Pancreas (tissue), 10 donors: Measurements from ENCODE around the gene OR6V1. TPM values are rescaled to one million over a fixed set of nuclear protein-coding genes. Genes with fewer than 3 reads are reported as not detected.

ENCODE experiments used
- ATAC-seq, 4 donors: fragments of 200-7000 bp; cut with Tn5 transposase; one replicate each; pipeline versions ENCODE4 v1.8.0 to v1.9.1; 2020; ENCODE audit warnings: mild to moderate bottlenecking in 4 of 4, moderate library complexity in 4 of 4
- DNase-seq, 6 donors: peaks; one replicate each; pipeline ENCODE4 v3.0.0-alpha.2; 2020
- FAIRE-seq: peaks from 2 replicates; lab custom pipeline; 2012; peaks lifted over from hg19 to GRCh38; lab: Jason Lieb, UNC
- H3K27ac ChIP-seq, 4 donors: fragments of 200-600 bp; sonication (generic); 1 replicate in 3 of 4; 2 replicates in 1 of 4; pipeline versions ENCODE4 v1.5.0 to v1.8.0; 2020
- H3K27me3 ChIP-seq, 4 donors: fragments of 200-600 bp; one replicate each; pipeline ENCODE4 v1.8.0; 2021
- H3K36me3 ChIP-seq, 3 donors: fragments of 200-600 bp; sonication (generic) in 1 of 3; one replicate each; pipeline versions ENCODE4 v1.5.0 to v1.8.0; 2020 to 2021
- H3K4me1 ChIP-seq, 3 donors: fragments of 200-600 bp; one replicate each; pipeline ENCODE4 v1.8.0; 2021
- H3K4me3 ChIP-seq, 4 donors: fragments of 200-600 bp; sonication (generic) in 2 of 4; one replicate each; pipeline versions ENCODE4 v1.5.0 to v1.8.0; 2020 to 2021
- H3K9me3 ChIP-seq, 4 donors: fragments of 200-600 bp; one replicate each; pipeline ENCODE4 v1.8.0; 2021
- CTCF ChIP-seq, 4 donors: fragments of 200-600 bp; sonication (generic) in 3 of 4; IDR thresholded peaks; one replicate each; pipeline versions ENCODE4 v1.5.0 to v1.8.0; 2021; ENCODE audit warnings: antibody characterized with exemption in 4 of 4
- WGBS, 2 donors: extraction: QIAGEN DNeasy Blood & Tissue Kit; methylation state at CpG; one replicate each; pipeline ENCODE4 v1.1.7; 2013; 5-methylcytosine and 5-hydroxymethylcytosine counted together
- intact Hi-C, 3 donors: fragments of 100-400 bp; cut with DNase I; formaldehyde crosslinking; loops; one replicate each; pipeline versions ENCODE4 v1.11.1 to v1.14.2; 2022
- polyA plus RNA-seq, 2 donors: library from polyadenylated mRNA; stranded (reverse); fragments of 200-250 nt; gene quantifications; one replicate each; pipeline ENCODE4 v1.2.3, GENCODE V29; 2013
- total RNA-seq, 6 donors: library from RNA; stranded (reverse); fragmentation: NEBNext Ultra II Directional in 4 of 6; extraction: Animal tissue kit (Norgen Biotek cat#: 25700) in 4 of 6; gene quantifications; one replicate each; pipeline versions ENCODE4 v1.2.1 to v1.2.4, GENCODE V29; 2021 to 2023
- donor health status: healthy with polysubstance abuse.
- donor health status: DM: no; HTN: no; CAD: no; lungs with moderate emphysema.
- donor health status: DM: no; HTN: no; CAD: no.
- donor health status: control.
- donor health status: control.
- donor health status: Bipolar disorder and iron deficiency.
- donor health status: DM: yes; HTN: yes; CAD: no.
- donor health status: DM: no; HTN: no; CAD: no.
- donor health status: DM: no; HTN: no; CAD: no.
- donor health status: DM: yes; HTN: yes; CAD: no.

Gene OR6V1
- not detected for total RNA-seq
- not detected for polyA plus RNA-seq

- Histone ChIP-seq H3K36me3 (no peaks in the 10 kb centered on the region), H3K4me1 (no peaks in the 10 kb centered on the region), H3K4me3 (no peak within 1 kb of the TSS), H3K27ac (no peak within 1 kb of the TSS), H3K27me3 (no peaks in the 10 kb centered on the region), H3K9me3 (no peaks in the 10 kb centered on the region)
- 81 to 85% methylated on average over 4 of the region's 4 CpGs for WGBS, 2 donors
- no peak for FAIRE-seq
- intact Hi-C loops, result no loop called here
- TF ChIP-seq CTCF (IDR thresholded peaks at IDR 0.05), result no peak
- no peak for DNase-seq
- ATAC-seq, result no peak
Observed at GRCh38 chr7:143052041-143052440, at the start of gene OR6V1. Gene OR6V1, plus strand, starts transcription at chr7:143052341. Its CDS starts 0 bp downstream, at chr7:143052341.

GRCh38 chr7:143002898-143003297 lies 49.2 kb upstream of the OR6V1 start:
- H3K36me3 ChIP-seq, result no peaks in the 10 kb centered on the region
- 40 to 41% methylated on average over 5 of the region's 5 CpGs for WGBS, 2 donors
- H3K27ac ChIP-seq, result no peak overlapping the region
- no peak for FAIRE-seq
- ATAC-seq, result peak; percentile 72 to 87 (median 80)
- peak in 4 of 6 donors; percentile 37 to 57 (median 46) for DNase-seq
- no peaks in the 10 kb centered on the region for H3K4me1 ChIP-seq
- no peaks in the 10 kb centered on the region for H3K27me3 ChIP-seq
- H3K4me3 ChIP-seq, result peak overlapping the region in 2 of 4 donors; percentile 19 to 31
- H3K9me3 ChIP-seq, result no peaks in the 10 kb centered on the region
- intact Hi-C loops, result loop anchor here in 2 of 3 donors (5.0 to 10.0 kb wide), 2 partner anchors 126 to 128 kb away; no protein-coding TSS in a partner anchor
- TF ChIP-seq CTCF (IDR thresholded peaks at IDR 0.05), result no peak

- intact Hi-C loops, result loop anchor here in 2 of 3 donors (5.0 to 10.0 kb wide), 2 partner anchors 126 to 129 kb away; no protein-coding TSS in a partner anchor
- Histone ChIP-seq H3K27me3 (no peaks in the 10 kb centered on the region), H3K36me3 (no peaks in the 10 kb centered on the region), H3K9me3 (no peaks in the 10 kb centered on the region), H3K27ac (no peak overlapping the region), H3K4me1 (no peaks in the 10 kb centered on the region), H3K4me3 (peak overlapping the region in 2 of 4 donors; percentile 19 to 31)
- TF ChIP-seq CTCF (IDR thresholded peaks at IDR 0.05), result peak; percentile 49 to 68 (median 59)
- WGBS, 2 donors, result 20 to 26% methylated on average over 6 of the region's 6 CpGs
- FAIRE-seq (peak; percentile 54), DNase-seq (peak in 1 of 6 donors; percentile 24), ATAC-seq (peak; percentile 69 to 87 (median 82))
Observed at GRCh38 chr7:143003393-143004051, 48.6 kb upstream of the OR6V1 start.

- Histone ChIP-seq H3K27ac (no peak overlapping the region), H3K4me3 (no peak overlapping the region), H3K27me3 (no peaks in the 10 kb centered on the region), H3K36me3 (no peaks in the 10 kb centered on the region), H3K4me1 (no peaks in the 10 kb centered on the region), H3K9me3 (no peaks in the 10 kb centered on the region)
- no peak for ATAC-seq
- no peak for TF ChIP-seq CTCF (IDR thresholded peaks at IDR 0.05)
- WGBS, 2 donors, result 51 to 57% methylated on average over 6 of the region's 6 CpGs
- no peak for FAIRE-seq
- no peak for DNase-seq
- intact Hi-C loops, result loop anchor here in 2 of 3 donors (2.0 to 10.0 kb wide), 2 partner anchors 131 to 213 kb away; no protein-coding TSS in a partner anchor
Observed at GRCh38 chr7:143005632-143006260, 46.4 kb upstream of the OR6V1 start.
